Stimulated activated memory B cell treated with anti-CD40 and anti-IgM and Interleukin-4, amounts not matched to agents 10 μg/mL and 1 μg/mL and 100 μg/mL, for 72 hours (primary cell): ENCODE results near the gene MUC5AC.
"Not testable (repeated sequence)": the region's sequence is repeated elsewhere in the genome, so short reads cannot be mapped to it uniquely, and the experiment has no call there.

ENCODE experiments used
- ATAC-seq: fragments of 150-1000 bp; cut with Tn5 transposase; 2 replicates; pipeline ENCODE4 v1.10.0; 2021
- H3K27ac Mint-ChIP-seq: one replicate; pipeline ENCODE4 v1.8.0; 2022; ENCODE audit warnings: mild to moderate bottlenecking, mixed read lengths
- H3K27me3 Mint-ChIP-seq: one replicate; pipeline ENCODE4 v1.8.0; 2022; ENCODE audit warnings: mixed read lengths
- H3K36me3 Mint-ChIP-seq: one replicate; pipeline ENCODE4 v1.8.0; 2022; ENCODE audit warnings: mixed read lengths
- H3K4me1 Mint-ChIP-seq: one replicate; pipeline ENCODE4 v1.8.0; 2022; ENCODE audit warnings: mixed read lengths
- H3K4me3 Mint-ChIP-seq: one replicate; pipeline ENCODE4 v1.8.0; 2022; ENCODE audit warnings: mild to moderate bottlenecking, moderate library complexity, mixed read lengths
- H3K9me3 Mint-ChIP-seq: one replicate; pipeline ENCODE4 v1.8.0; 2022; ENCODE audit warnings: mixed read lengths

MUC5AC gene

GRCh38 chr11:1207401-1208143 is 49.8 kb downstream of the MUC5AC start:
- H3K9me3 Mint-ChIP-seq: peaks cover 10% of the 10 kb centered on the region
- ATAC-seq: no peak
- peaks cover 8% of the 10 kb centered on the region for H3K36me3 Mint-ChIP-seq
- no peak overlapping the region for H3K4me3 Mint-ChIP-seq
- no peaks in the 10 kb centered on the region for H3K4me1 Mint-ChIP-seq
- peaks cover 33% of the 10 kb centered on the region for H3K27me3 Mint-ChIP-seq
- H3K27ac Mint-ChIP-seq: no peak overlapping the region

GRCh38 chr11:1208144-1208393 is 50.3 kb downstream of the MUC5AC start:
- Mint-ChIP-seq H3K4me3 (no peak overlapping the region), H3K36me3 (peaks cover 8% of the 10 kb centered on the region), H3K9me3 (peaks cover 12% of the 10 kb centered on the region), H3K27me3 (peaks cover 33% of the 10 kb centered on the region), H3K27ac (no peak overlapping the region), H3K4me1 (no peaks in the 10 kb centered on the region)
- peak; percentile 9 for ATAC-seq

GRCh38 chr11:1208394-1209261 is 50.9 kb downstream of the MUC5AC start:
- Mint-ChIP-seq H3K36me3 (peaks cover 8% of the 10 kb centered on the region), H3K27me3 (peaks cover 33% of the 10 kb centered on the region)

GRCh38 chr11:1209371-1210057 is 51.8 kb downstream of the MUC5AC start:
- ATAC-seq: no peak
- Mint-ChIP-seq H3K4me1 (no peaks in the 10 kb centered on the region), H3K27me3 (peaks cover 33% of the 10 kb centered on the region), H3K9me3 (peaks cover 20% of the 10 kb centered on the region), H3K36me3 (peaks cover 8% of the 10 kb centered on the region), H3K27ac (no peak overlapping the region), H3K4me3 (no peak overlapping the region)

More at GRCh38 chr11:1208394-1209261, 50.9 kb downstream of the MUC5AC start:
- Mint-ChIP-seq H3K4me3 (no peak overlapping the region), H3K9me3 (peaks cover 18% of the 10 kb centered on the region), H3K4me1 (no peaks in the 10 kb centered on the region), H3K27ac (no peak overlapping the region)
- ATAC-seq: no peak

GRCh38 chr11:1211838-1212237 is 54.1 kb downstream of the MUC5AC start:
- Mint-ChIP-seq H3K9me3 (peaks cover 24% of the 10 kb centered on the region), H3K27me3 (peaks cover 19% of the 10 kb centered on the region), H3K4me3 (no peak overlapping the region), H3K27ac (no peak overlapping the region), H3K4me1 (no peaks in the 10 kb centered on the region), H3K36me3 (peaks cover 8% of the 10 kb centered on the region)
- ATAC-seq: no peak

GRCh38 chr11:1215826-1216225 is 58.1 kb downstream of the MUC5AC start:
- H3K36me3 Mint-ChIP-seq, H3K4me3 Mint-ChIP-seq, H3K4me1 Mint-ChIP-seq, ATAC-seq, H3K27ac Mint-ChIP-seq: not testable (repeated sequence)
- peaks cover 28% of the 10 kb centered on the region for H3K27me3 Mint-ChIP-seq
- H3K9me3 Mint-ChIP-seq: peaks cover 27% of the 10 kb centered on the region

GRCh38 chr11:1217151-1217550 is 59.4 kb downstream of the MUC5AC start:
- peaks cover 33% of the 10 kb centered on the region for H3K27me3 Mint-ChIP-seq
- H3K36me3 Mint-ChIP-seq: no peaks in the 10 kb centered on the region
- H3K9me3 Mint-ChIP-seq: peaks cover 20% of the 10 kb centered on the region
- H3K27ac Mint-ChIP-seq: no peak overlapping the region
- ATAC-seq: no peak
- H3K4me1 Mint-ChIP-seq: no peaks in the 10 kb centered on the region
- H3K4me3 Mint-ChIP-seq: no peak overlapping the region

- Mint-ChIP-seq H3K9me3 (peaks cover 12% of the 10 kb centered on the region), H3K27ac (no peak overlapping the region), H3K4me3 (no peak overlapping the region), H3K27me3 (peaks cover 39% of the 10 kb centered on the region), H3K4me1 (no peaks in the 10 kb centered on the region), H3K36me3 (no peaks in the 10 kb centered on the region)
- no peak for ATAC-seq
Measured at GRCh38 chr11:1218256-1218787, 60.6 kb downstream of the MUC5AC start.

GRCh38 chr11:1218788-1219445 is 61.2 kb downstream of the MUC5AC start:
- H3K27me3 Mint-ChIP-seq: peaks cover 45% of the 10 kb centered on the region

GRCh38 chr11:1219446-1219833 is 61.7 kb downstream of the MUC5AC start:
- no peak for ATAC-seq
- Mint-ChIP-seq H3K36me3 (no peaks in the 10 kb centered on the region), H3K4me3 (no peak overlapping the region), H3K9me3 (peaks cover 7% of the 10 kb centered on the region), H3K4me1 (no peaks in the 10 kb centered on the region), H3K27me3 (peaks cover 50% of the 10 kb centered on the region), H3K27ac (no peak overlapping the region)

More at GRCh38 chr11:1218788-1219445, 61.2 kb downstream of the MUC5AC start:
- Mint-ChIP-seq H3K4me3 (no peak overlapping the region), H3K4me1 (no peaks in the 10 kb centered on the region), H3K36me3 (no peaks in the 10 kb centered on the region), H3K9me3 (peaks cover 7% of the 10 kb centered on the region), H3K27ac (no peak overlapping the region)
- ATAC-seq: peak; percentile 3

GRCh38 chr11:1219834-1220815 is 62.4 kb downstream of the MUC5AC start:
- no peak overlapping the region for H3K27ac Mint-ChIP-seq
- no peaks in the 10 kb centered on the region for H3K4me1 Mint-ChIP-seq
- peaks cover 7% of the 10 kb centered on the region for H3K9me3 Mint-ChIP-seq

GRCh38 chr11:1220941-1221721 is 63.4 kb downstream of the MUC5AC start:
- Mint-ChIP-seq H3K9me3 (peaks cover 7% of the 10 kb centered on the region), H3K36me3 (no peaks in the 10 kb centered on the region), H3K4me3 (no peak overlapping the region), H3K4me1 (no peaks in the 10 kb centered on the region), H3K27me3 (peaks cover 52% of the 10 kb centered on the region), H3K27ac (no peak overlapping the region)
- ATAC-seq: no peak

More at GRCh38 chr11:1219834-1220815, 62.4 kb downstream of the MUC5AC start:
- no peaks in the 10 kb centered on the region for H3K36me3 Mint-ChIP-seq
- no peak overlapping the region for H3K4me3 Mint-ChIP-seq
- peaks cover 52% of the 10 kb centered on the region for H3K27me3 Mint-ChIP-seq
- ATAC-seq: no peak

GRCh38 chr11:1221848-1222311 is 64.1 kb downstream of the MUC5AC start:
- H3K9me3 Mint-ChIP-seq: peaks cover 3% of the 10 kb centered on the region
- H3K27me3 Mint-ChIP-seq: peaks cover 52% of the 10 kb centered on the region
- no peaks in the 10 kb centered on the region for H3K4me1 Mint-ChIP-seq
- no peaks in the 10 kb centered on the region for H3K36me3 Mint-ChIP-seq
- H3K4me3 Mint-ChIP-seq: no peak overlapping the region
- no peak overlapping the region for H3K27ac Mint-ChIP-seq
- ATAC-seq: no peak
